HCT116 (cell line): Measurements from ENCODE around the gene USP31. TPM values are rescaled to one million over a fixed set of nuclear protein-coding genes. Genes with fewer than 3 reads are reported as not detected.

Source experiments
- ATAC-seq: fragments of 200-7000 bp; cut with Tn5 transposase; 2 replicates; pipeline ENCODE4 v1.9.1; 2020; ENCODE audit warnings: mild to moderate bottlenecking, moderate library complexity
- BruUV-seq: library from RNA; stranded (reverse); fragments of 400-500 nt; replicated peaks from 2 replicates; lab custom pipeline; 2021; lab: Mats Ljungman, UMichigan
- CTCF ChIA-PET: fragments of 300-600 bp; sonication (Branson Sonifier 250); formaldehyde crosslinking; loops from one replicate; lab custom pipeline; 2021; ENCODE audit warnings: antibody characterized with exemption; lab: Charles Lee
- POLR2A ChIA-PET: fragments of 300-600, 350-600 bp; sonication (Branson Sonifier 250); formaldehyde crosslinking; loops from one replicate; lab custom pipeline; 2021; ENCODE audit warnings: antibody characterized with exemption; lab: Charles Lee
- RAD21 ChIA-PET, 2 experiments: fragments of 300-600 bp; sonication (Branson Sonifier 250); formaldehyde crosslinking; loops; one replicate each; lab custom pipeline; 2023; ENCODE audit warnings: low total read pairs in 2 of 2; ENCODE audit not compliant: uncharacterized antibody in 2 of 2, unreplicated experiment in 2 of 2, low non-redundant PET in 1 of 2; lab: Charles Lee
- DNase-seq: peaks from one replicate; pipeline ENCODE4 v3.0.0-alpha.2; 2010; ENCODE audit warnings: low read depth, low spot score
- H2AFZ ChIP-seq: fragments of 200-600 bp; shearing (Covaris generic), sonication (generic); 2 replicates; pipeline ENCODE4 v1.6.1; 2017; ENCODE audit warnings: low read depth, mixed run types, mixed read lengths, antibody characterized with exemption, low read length; ENCODE audit not compliant: poor library complexity, severe bottlenecking
- H3K27ac ChIP-seq: 2 replicates; pipeline ENCODE4 v1.5.1; 2012; ENCODE audit warnings: low read depth, low read length
- H3K27me3 ChIP-seq: fragments of 200-600 bp; sonication (generic); 2 replicates; pipeline ENCODE4 v1.6.1; 2016; ENCODE audit warnings: mixed run types, low read length, mixed read lengths; ENCODE audit not compliant: insufficient read depth
- H3K36me3 ChIP-seq, 2 experiments: fragments of 200-500 bp in 1 of 2; fragments of 200-600 bp in 1 of 2; sonication (Bioruptor generic) in 1 of 2; sonication (generic) in 1 of 2; 2 replicates each; pipeline versions ENCODE4 v1.5.1 to v1.6.1; 2014 to 2016; ENCODE audit warnings: low read length in 2 of 2, inconsistent platforms in 1 of 2, mixed read lengths in 1 of 2, mixed run types in 1 of 2; ENCODE audit not compliant: insufficient read depth in 2 of 2, control insufficient read depth in 1 of 2
- H3K4me1 ChIP-seq, 2 experiments: fragments of 200-600 bp in 1 of 2; sonication (generic) in 1 of 2; 2 replicates each; pipeline versions ENCODE4 v1.5.1 to v1.6.1; 2012 to 2017; ENCODE audit warnings: low read length in 2 of 2, inconsistent platforms in 1 of 2, mild to moderate bottlenecking in 1 of 2, mixed read lengths in 1 of 2, mixed run types in 1 of 2, moderate library complexity in 1 of 2; ENCODE audit not compliant: insufficient read depth in 2 of 2, control insufficient read depth in 1 of 2
- H3K4me2 ChIP-seq: fragments of 200-600 bp; sonication (generic); 2 replicates; pipeline ENCODE4 v1.6.1; 2017; ENCODE audit warnings: mixed run types, low read length, mixed read lengths
- H3K4me3 ChIP-seq, 2 experiments: fragments of 200-600 bp in 1 of 2; sonication (generic) in 1 of 2; replicated peaks in 1 of 2; 2 replicates each; pipeline ENCODE4 v1.5.1; 2011 to 2016; ENCODE audit warnings: low read length in 2 of 2, control low read depth in 1 of 2, low read depth in 1 of 2, mild to moderate bottlenecking in 1 of 2, mixed read lengths in 1 of 2, mixed run types in 1 of 2
- H3K79me2 ChIP-seq: fragments of 200-600 bp; sonication (generic); 2 replicates; pipeline ENCODE4 v1.6.1; 2017; ENCODE audit warnings: mild to moderate bottlenecking, mixed run types, low read length, moderate library complexity, mixed read lengths; ENCODE audit not compliant: insufficient read depth
- H3K9ac ChIP-seq: fragments of 200-600 bp; sonication (generic); 2 replicates; pipeline ENCODE4 v1.6.1; 2016; ENCODE audit warnings: low read length, mixed read lengths
- H3K9me2 ChIP-seq: fragments of 200-600 bp; sonication (generic), shearing (Covaris generic); 2 replicates; pipeline ENCODE4 v1.6.1; 2017; ENCODE audit warnings: mixed run types, mild to moderate bottlenecking, moderate library complexity; ENCODE audit not compliant: insufficient read depth
- H3K9me3 ChIP-seq, 2 experiments: fragments of 200-500 bp in 1 of 2; fragments of 200-600 bp in 1 of 2; sonication (Bioruptor generic) in 1 of 2; sonication (generic) in 1 of 2; 2 replicates each; pipeline ENCODE4 v1.6.1; 2014 to 2017; ENCODE audit warnings: low read length in 2 of 2, mixed read lengths in 2 of 2, inconsistent platforms in 1 of 2, low read depth in 1 of 2, mild to moderate bottlenecking in 1 of 2, mixed run types in 1 of 2, moderate library complexity in 1 of 2; ENCODE audit not compliant: control insufficient read depth in 1 of 2, insufficient read depth in 1 of 2
- H4K20me1 ChIP-seq: fragments of 200-600 bp; sonication (generic), shearing (Covaris generic); 2 replicates; pipeline ENCODE4 v1.6.1; 2017; ENCODE audit warnings: mixed run types, mild to moderate bottlenecking, moderate library complexity; ENCODE audit not compliant: insufficient read depth
- CTCF ChIP-seq, 3 experiments: fragments of 200-600 bp in 1 of 3; sonication (generic) in 1 of 3; IDR thresholded peaks in 2 of 3; conservative IDR thresholded peaks in 1 of 3; 2 replicates each; pipeline ENCODE4 v1.5.1; 2012 to 2017; ENCODE audit warnings: low read depth in 2 of 3, low read length in 2 of 3, antibody characterized with exemption in 1 of 3, borderline replicate concordance in 1 of 3, control low read depth in 1 of 3, mild to moderate bottlenecking in 1 of 3, mixed read lengths in 1 of 3, mixed run types in 1 of 3, moderate library complexity in 1 of 3; ENCODE audit not compliant: insufficient read depth in 1 of 3
- EZH2 ChIP-seq: fragments of 200-600 bp; sonication (generic); IDR thresholded peaks from 2 replicates; pipeline ENCODE4 v1.6.1; 2017; ENCODE audit warnings: antibody characterized with exemption, mixed run types
- JUND ChIP-seq: IDR thresholded peaks from 2 replicates; pipeline ENCODE4 v1.6.1; 2012
- TCF7L2 ChIP-seq: IDR thresholded peaks from 2 replicates; pipeline ENCODE4 v1.7.0; 2011; ENCODE audit warnings: borderline replicate concordance, inconsistent platforms; ENCODE audit not compliant: insufficient read depth, insufficient read length; ENCODE audit errors: extremely low read depth
- ZBTB33 ChIP-seq: IDR thresholded peaks from 2 replicates; pipeline ENCODE4 v1.6.1; 2011; ENCODE audit warnings: mild to moderate bottlenecking, low read length, moderate library complexity; ENCODE audit not compliant: insufficient replicate concordance; ENCODE audit errors: extremely low read depth
- intact Hi-C: fragments of 100-400 bp; cut with micrococcal nuclease; formaldehyde crosslinking; loops from 2 replicates; pipeline ENCODE4 v1.10.0; 2022
- total RNA-seq: library from RNA; stranded (reverse); gene quantifications from one replicate; pipeline ENCODE4 v1.2.1, GENCODE V29; 2021; ENCODE audit not compliant: unreplicated experiment

The USP31 gene
- total RNA-seq, 1 experiment from 2014 or later: 12.2 TPM

GRCh38 chr16:23080747-23081146 lies 68.5 kb downstream of the USP31 start:
- Histone ChIP-seq H3K9me2 (no peaks in the 10 kb centered on the region), H3K4me2 (no peak overlapping the region), H3K36me3 (peaks cover 2 to 4% of the 10 kb centered on the region in 2 experiments; a peak in 2 of 4 replicates), H3K79me2 (no peaks in the 10 kb centered on the region; the same call in 1 of the 2 replicates), H3K27me3 (no peaks in the 10 kb centered on the region), H3K9me3 (no peaks in the 10 kb centered on the region), H4K20me1 (no peaks in the 10 kb centered on the region), H3K4me1 (no peaks in the 10 kb centered on the region), H3K27ac (no peak overlapping the region), H3K9ac (no peak overlapping the region), H3K4me3 (no peak overlapping the region), H2AFZ (no peak overlapping the region)
- ChIA-PET POLR2A (no interaction called here), CTCF (no interaction called here), RAD21 (no interaction called here)
- TF ChIP-seq JUND (no peak), ZBTB33 (no peak), EZH2 (no peak), TCF7L2 (no peak), CTCF (IDR thresholded peaks at IDR 0.05 in 2 of 3, conservative IDR thresholded peaks at IDR 0.05 in 1 of 3; ENCODE audit: borderline replicate concordance in 1 of 3, insufficient read depth in 1 of 3, low read depth in 2 of 3, low read length in 2 of 3) (no peak)
- intact Hi-C loops: loop anchor here (10.0 kb wide), 1 partner anchor 354 kb away; no protein-coding TSS in a partner anchor
- no peak for ATAC-seq
- no TSS peak for BruUV-seq
- DNase-seq: no peak
